IMR-90 (cell line): Measurements from ENCODE around the gene WDR90. TPM values are rescaled to one million over a fixed set of nuclear protein-coding genes. Genes with fewer than 3 reads are reported as not detected.
A peak's percentile ranks its signal among the peaks of the same experiment; 100 is the strongest.

ENCODE experiments used
- ATAC-seq: fragments of 200-7000 bp; cut with Tn5 transposase; 2 replicates; pipeline ENCODE4 v1.9.1; 2020; ENCODE audit warnings: low read depth, mild to moderate bottlenecking, moderate library complexity
- BruUV-seq: library from RNA; stranded (reverse); fragments of 400-500 nt; replicated peaks from 2 replicates; lab custom pipeline; 2021; lab: Mats Ljungman, UMichigan
- CTCF ChIA-PET: fragments of 300-600 bp; formaldehyde crosslinking; extraction: SDS; loops from one replicate; lab custom pipeline; 2021; ENCODE audit warnings: antibody characterized with exemption; lab: Yijun Ruan, JAX
- POLR2A ChIA-PET: fragments of 300-600 bp; sonication (Branson Sonifier 250); formaldehyde crosslinking; loops from one replicate; lab custom pipeline; 2022; ENCODE audit warnings: antibody characterized with exemption; ENCODE audit not compliant: unreplicated experiment; lab: Charles Lee
- DNase-seq: peaks from one replicate; pipeline ENCODE4 v3.0.0; 2013
- H2AFZ ChIP-seq: replicated peaks from 2 replicates; pipeline ENCODE3; 2013; ENCODE audit warnings: low read length, mild to moderate bottlenecking; ENCODE audit not compliant: poor library complexity
- H2AK5ac ChIP-seq: 2 replicates; pipeline ENCODE4 v1.6.1; 2013; ENCODE audit warnings: low read depth, low read length, inconsistent platforms
- H2AK9ac ChIP-seq: replicated peaks from 2 replicates; pipeline ENCODE3; 2013; ENCODE audit warnings: mild to moderate bottlenecking, low read depth, low read length, moderate library complexity; ENCODE audit not compliant: poor library complexity
- H2BK120ac ChIP-seq: 2 replicates; pipeline ENCODE4 v1.6.1; 2013; ENCODE audit warnings: low read depth, low read length, inconsistent platforms
- H2BK15ac ChIP-seq: 3 replicates; pipeline ENCODE4 v1.6.1; 2013; ENCODE audit warnings: low read depth, low read length, inconsistent platforms
- H2BK20ac ChIP-seq: 2 replicates; pipeline ENCODE4 v1.6.1; 2013; ENCODE audit warnings: low read depth, mild to moderate bottlenecking, inconsistent platforms, low read length, moderate library complexity
- H2BK5ac ChIP-seq: 2 replicates; pipeline ENCODE4 v1.6.1; 2013; ENCODE audit warnings: mild to moderate bottlenecking, low read depth, low read length, inconsistent platforms; ENCODE audit not compliant: poor library complexity, severe bottlenecking
- H3K14ac ChIP-seq: replicated peaks from 2 replicates; pipeline ENCODE4 v1.6.1; 2013; ENCODE audit warnings: low read depth, low read length, inconsistent platforms
- H3K18ac ChIP-seq: 2 replicates; pipeline ENCODE4 v1.6.1; 2013; ENCODE audit warnings: low read depth, low read length, control low read depth
- H3K23ac ChIP-seq: 2 replicates; pipeline ENCODE4 v1.6.1; 2013; ENCODE audit warnings: low read depth, low read length, inconsistent platforms
- H3K27ac ChIP-seq: 2 replicates; pipeline ENCODE4 v1.5.1; 2013; ENCODE audit warnings: mild to moderate bottlenecking, control low read depth, low read length; ENCODE audit not compliant: insufficient read depth
- H3K27me3 ChIP-seq: 2 replicates; pipeline ENCODE4 v1.6.1; 2013; ENCODE audit warnings: low read length; ENCODE audit not compliant: control insufficient read depth, insufficient read depth
- H3K36me3 ChIP-seq: 2 replicates; pipeline ENCODE4 v1.6.1; 2013; ENCODE audit warnings: low read length, mixed read lengths; ENCODE audit not compliant: control insufficient read depth, insufficient read depth
- H3K4ac ChIP-seq: 2 replicates; pipeline ENCODE4 v1.6.1; 2013; ENCODE audit warnings: low read depth, low read length, inconsistent platforms
- H3K4me1 ChIP-seq: 2 replicates; pipeline ENCODE4 v1.6.1; 2013; ENCODE audit warnings: low read length, mixed read lengths; ENCODE audit not compliant: control insufficient read depth, insufficient read depth
- H3K4me2 ChIP-seq: 2 replicates; pipeline ENCODE4 v1.6.1; 2013; ENCODE audit warnings: low read depth, mild to moderate bottlenecking, control low read depth, low read length, moderate library complexity
- H3K4me3 ChIP-seq: 2 replicates; pipeline ENCODE4 v1.5.1; 2013; ENCODE audit warnings: low read depth, mild to moderate bottlenecking, control low read depth, low read length, moderate library complexity; ENCODE audit not compliant: insufficient read depth
- H3K56ac ChIP-seq: 2 replicates; pipeline ENCODE4 v1.6.1; 2013; ENCODE audit warnings: low read length, inconsistent platforms; ENCODE audit not compliant: insufficient read depth; ENCODE audit errors: extremely low read depth
- H3K79me1 ChIP-seq, 2 experiments: 2 replicates each; pipeline ENCODE4 v1.6.1; 2013; ENCODE audit warnings: low read length in 2 of 2, inconsistent platforms in 1 of 2, low read depth in 1 of 2
- H3K9ac ChIP-seq: 2 replicates; pipeline ENCODE4 v1.6.1; 2013; ENCODE audit warnings: low read depth, low read length, control low read depth
- H3K9me1 ChIP-seq: 2 replicates; pipeline ENCODE4 v1.6.1; 2013; ENCODE audit warnings: low read length, inconsistent platforms; ENCODE audit not compliant: insufficient read depth
- H3K9me3 ChIP-seq: 2 replicates; pipeline ENCODE4 v1.6.1; 2013; ENCODE audit warnings: low read length; ENCODE audit not compliant: control insufficient read depth, insufficient read depth
- H4K20me1 ChIP-seq: 2 replicates; pipeline ENCODE4 v1.6.1; 2013; ENCODE audit warnings: low read length, inconsistent platforms; ENCODE audit not compliant: insufficient read depth
- H4K5ac ChIP-seq: 2 replicates; pipeline ENCODE4 v1.6.1; 2013; ENCODE audit warnings: mild to moderate bottlenecking, low read depth, low read length, control low read depth
- H4K8ac ChIP-seq, 2 experiments: 2 replicates each; pipeline ENCODE4 v1.6.1; 2013; ENCODE audit warnings: low read depth in 2 of 2, low read length in 2 of 2, control low read depth in 1 of 2, inconsistent platforms in 1 of 2
- H4K91ac ChIP-seq: 2 replicates; pipeline ENCODE4 v1.6.1; 2013; ENCODE audit warnings: low read depth, low read length, inconsistent platforms; ENCODE audit not compliant: insufficient read depth
- BHLHE40 ChIP-seq: fragments of 150-350 bp; IDR thresholded peaks from 2 replicates; pipeline ENCODE4 v1.6.1; 2016; ENCODE audit warnings: mild to moderate bottlenecking, low read depth, low read length
- CEBPB ChIP-seq: IDR thresholded peaks from 2 replicates; pipeline ENCODE4 v1.6.1; 2012; ENCODE audit warnings: low read depth, low read length, improper control_type of control experiment
- CHD1 ChIP-seq: IDR thresholded peaks from 2 replicates; pipeline ENCODE4 v1.6.1; 2012; ENCODE audit warnings: low read depth, low read length, improper control_type of control experiment
- CTCF ChIP-seq: conservative IDR thresholded peaks from 2 replicates; pipeline ENCODE4 v1.5.1; 2012; ENCODE audit warnings: mild to moderate bottlenecking, low read depth, low read length, improper control_type of control experiment
- ELK1 ChIP-seq: fragments of 150-350 bp; IDR thresholded peaks from 2 replicates; pipeline ENCODE4 v1.6.1; 2016; ENCODE audit warnings: low read depth, mild to moderate bottlenecking, low read length, moderate library complexity, borderline replicate concordance
- FOS ChIP-seq: fragments of 150-350 bp; IDR thresholded peaks from 2 replicates; pipeline ENCODE4 v1.6.1; 2016; ENCODE audit warnings: low read depth, low read length
- MAFK ChIP-seq: IDR thresholded peaks from 2 replicates; pipeline ENCODE4 v1.6.1; 2012; ENCODE audit warnings: low read depth, low read length, improper control_type of control experiment
- MAZ ChIP-seq: IDR thresholded peaks from 2 replicates; pipeline ENCODE4 v1.6.1; 2012; ENCODE audit warnings: low read depth, mild to moderate bottlenecking, low read length, improper control_type of control experiment, moderate library complexity, borderline replicate concordance
- MXI1 ChIP-seq: IDR thresholded peaks from 2 replicates; pipeline ENCODE4 v1.6.1; 2012; ENCODE audit warnings: low read depth, mild to moderate bottlenecking, low read length, moderate library complexity, borderline replicate concordance
- NFE2L2 ChIP-seq: fragments of 150-350 bp; IDR thresholded peaks from 2 replicates; pipeline ENCODE4 v1.6.1; 2016; ENCODE audit warnings: low read depth, mild to moderate bottlenecking, low read length
- POLR2A ChIP-seq: IDR thresholded peaks from 2 replicates; pipeline ENCODE4 v1.6.1; 2012; ENCODE audit warnings: mild to moderate bottlenecking, low read depth, low read length
- RAD21 ChIP-seq: IDR thresholded peaks from 2 replicates; pipeline ENCODE4 v1.6.1; 2012; ENCODE audit warnings: low read length, improper control_type of control experiment
- RCOR1 ChIP-seq: IDR thresholded peaks from 2 replicates; pipeline ENCODE4 v1.6.1; 2012; ENCODE audit warnings: mild to moderate bottlenecking, low read length, improper control_type of control experiment; ENCODE audit not compliant: insufficient replicate concordance
- RFX5 ChIP-seq: IDR thresholded peaks from 2 replicates; pipeline ENCODE4 v1.8.0; 2012; ENCODE audit warnings: low read depth, mild to moderate bottlenecking, low read length, moderate library complexity
- SMC3 ChIP-seq: fragments of 150-350 bp; IDR thresholded peaks from 2 replicates; pipeline ENCODE4 v1.6.1; 2016; ENCODE audit warnings: low read depth, mild to moderate bottlenecking, antibody characterized with exemption, low read length, moderate library complexity
- USF2 ChIP-seq: fragments of 150-350 bp; IDR thresholded peaks from 2 replicates; pipeline ENCODE4 v1.6.1; 2017; ENCODE audit warnings: mild to moderate bottlenecking, antibody characterized with exemption, low read length, low read depth
- WGBS, 2 experiments: methylation state at CpG; one replicate each; pipeline versions ENCODE4 v1.1.5 to v1.1.7; 2013; ENCODE audit warnings: missing lambda C conversion rate in 2 of 2; ENCODE audit not compliant: insufficient read length in 1 of 2; ENCODE audit errors: extremely low coverage in 2 of 2; 5-methylcytosine and 5-hydroxymethylcytosine counted together
- dilution Hi-C: fragments of 300-500 bp; cut with HindIII; formaldehyde crosslinking; loops from one replicate; pipeline ENCODE4 v1.14.3; 2018; ENCODE audit warnings: low sequenced_read_pairs; ENCODE audit not compliant: unreplicated experiment
- in situ Hi-C: fragments of 300-500 bp; cut with MboI; formaldehyde crosslinking; loops from 3 replicates; pipeline ENCODE4 v1.14.3; 2019; ENCODE audit warnings: low sequenced_read_pairs, inconsistent platforms, mixed read lengths
- intact Hi-C: fragments of 100-400 bp; cut with micrococcal nuclease; formaldehyde crosslinking; loops from 2 replicates; pipeline ENCODE4 v1.10.0; 2022
- polyA plus RNA-seq, 3 experiments: library from polyadenylated mRNA; depleted of rRNA; stranded (reverse); fragments of >200 nt; gene quantifications; 2 replicates each; pipeline ENCODE4 v1.2.3, GENCODE V29; 2012; ENCODE audit warnings: low replicate concordance in 1 of 3
- total RNA-seq: library from RNA; depleted of rRNA; stranded (reverse); fragments of >200 nt; gene quantifications from 2 replicates; pipeline ENCODE4 v1.2.3, GENCODE V29; 2012

WDR90 gene
- total and polyA plus RNA-seq, 2 of the 4 experiments (the other 2 are of a cell fraction), result 1.4 to 18.7 TPM

GRCh38 chr16:676565-676902, 27.4 kb downstream of the WDR90 start:
- H2BK120ac ChIP-seq, result no peak overlapping the region
- in situ Hi-C loops, result no loop called here
- no peaks in the 10 kb centered on the region for H3K9me3 ChIP-seq
- no TSS peak for BruUV-seq
- no peak overlapping the region for H3K27ac ChIP-seq
- no peak overlapping the region for H4K91ac ChIP-seq
- ATAC-seq, result no peak
- no peak for TF ChIP-seq CTCF
- no peak for TF ChIP-seq MXI1
- TF ChIP-seq CEBPB, result no peak
- no peak for TF ChIP-seq MAZ
- no peak for TF ChIP-seq RFX5
- no peak for TF ChIP-seq RCOR1
- no peak for TF ChIP-seq POLR2A
- no peak for TF ChIP-seq BHLHE40
- TF ChIP-seq RAD21, result no peak
- TF ChIP-seq SMC3, result no peak
- no peak for TF ChIP-seq CHD1
- TF ChIP-seq MAFK, result no peak
- no peak for TF ChIP-seq FOS
- no peak for TF ChIP-seq USF2
- TF ChIP-seq ELK1, result no peak
- no peak for TF ChIP-seq NFE2L2
- H3K79me1 ChIP-seq, result peaks cover 0 to 27% of the 10 kb centered on the region in 2 experiments; a peak in 2 of 4 replicates
- CTCF ChIA-PET, result no interaction called here
- 91% methylated on average over 15 of the region's 21 CpGs; no CpG with 5 or more reads in 1 of the 2 experiments for WGBS, 2 experiments
- H3K23ac ChIP-seq, result no peak overlapping the region
- no peak for DNase-seq
- no peak overlapping the region for H3K18ac ChIP-seq
- H2BK5ac ChIP-seq, result no peak overlapping the region
- no peak overlapping the region for H3K14ac ChIP-seq
- no peak overlapping the region for H2AFZ ChIP-seq
- H2BK20ac ChIP-seq, result no peak overlapping the region
- peaks cover 28% of the 10 kb centered on the region for H3K36me3 ChIP-seq
- H2AK5ac ChIP-seq, result no peak overlapping the region
- peaks cover 9% of the 10 kb centered on the region; the same call in 1 of the 2 replicates for H3K9me1 ChIP-seq
- no peaks in the 10 kb centered on the region for H3K27me3 ChIP-seq
- no peak overlapping the region for H2BK15ac ChIP-seq
- H3K4me1 ChIP-seq, result peaks cover 15% of the 10 kb centered on the region
- intact Hi-C loops, result no loop called here
- H4K5ac ChIP-seq, result no peak overlapping the region
- no peak overlapping the region for H3K4me3 ChIP-seq
- H3K56ac ChIP-seq, result no peak overlapping the region
- dilution Hi-C loops, result no loop called here
- H2AK9ac ChIP-seq, result peak overlapping the region; percentile 78
- H3K4ac ChIP-seq, result no peak overlapping the region
- peaks cover 29% of the 10 kb centered on the region for H4K20me1 ChIP-seq
- POLR2A ChIA-PET, result no interaction called here
- H3K4me2 ChIP-seq, result no peak overlapping the region
- H4K8ac ChIP-seq, result no peak overlapping the region
- no peak overlapping the region for H3K9ac ChIP-seq
